SU-DHL-6 (cell line): Measurements from ENCODE around the gene CIAO2A.

ENCODE experiments used
- H2AFZ ChIP-seq: fragments of 200-600 bp; sonication (generic); 2 replicates; pipeline ENCODE4 v1.6.1; 2014; ENCODE audit warnings: low read depth, mild to moderate bottlenecking, moderate library complexity, mixed read lengths, antibody characterized with exemption, low read length; ENCODE audit not compliant: severe bottlenecking
- H3F3A ChIP-seq: fragments of 200-600 bp; shearing (Covaris generic); 2 replicates; pipeline ENCODE4 v1.6.0; 2016; ENCODE audit warnings: antibody characterized with exemption, mild to moderate bottlenecking; ENCODE audit not compliant: insufficient read depth
- H3K27ac ChIP-seq: fragments of 200-600 bp; sonication (generic); 2 replicates; pipeline ENCODE4 v1.5.1; 2016; ENCODE audit warnings: low read depth, mild to moderate bottlenecking, low read length, moderate library complexity, mixed read lengths
- H3K27me3 ChIP-seq: fragments of 200-600 bp; sonication (generic), shearing (Covaris generic); 2 replicates; pipeline ENCODE4 v1.6.0; 2014; ENCODE audit warnings: mild to moderate bottlenecking, low read length
- H3K36me3 ChIP-seq: fragments of 200-600 bp; sonication (generic); 2 replicates; pipeline ENCODE4 v1.6.1; 2014; ENCODE audit warnings: mild to moderate bottlenecking, low read length, mixed read lengths
- H3K4me2 ChIP-seq: fragments of 300-600, 200-600 bp; shearing (Covaris generic), sonication (generic); 2 replicates; pipeline ENCODE4 v1.6.0; 2014; ENCODE audit warnings: low read length, low read depth, mild to moderate bottlenecking; ENCODE audit not compliant: poor library complexity, severe bottlenecking
- H3K4me3 ChIP-seq: fragments of 200-600 bp; sonication (generic); 2 replicates; pipeline ENCODE4 v1.5.1; 2014; ENCODE audit warnings: antibody characterized with exemption, low read length, mild to moderate bottlenecking, mixed read lengths; ENCODE audit not compliant: insufficient read depth, poor library complexity, severe bottlenecking
- H3K79me2 ChIP-seq: fragments of 200-600 bp; sonication (generic); 2 replicates; pipeline ENCODE4 v1.6.1; 2014; ENCODE audit warnings: mild to moderate bottlenecking, low read length, moderate library complexity; ENCODE audit not compliant: insufficient read depth
- H3K9ac ChIP-seq: fragments of 200-600 bp; sonication (generic); 2 replicates; pipeline ENCODE4 v1.7.0; 2014; ENCODE audit warnings: mild to moderate bottlenecking, low read length
- H3K9me2 ChIP-seq: fragments of 200-600 bp; sonication (generic); replicated peaks from 2 replicates; pipeline ENCODE4 v1.6.1; 2014; ENCODE audit warnings: low read length; ENCODE audit not compliant: insufficient read depth
- H3K9me3 ChIP-seq: fragments of 200-600 bp; sonication (generic); 2 replicates; pipeline ENCODE4 v1.6.1; 2014; ENCODE audit warnings: low read length, mixed read lengths; ENCODE audit not compliant: insufficient read depth
- H4K20me1 ChIP-seq: fragments of 200-600 bp; sonication (generic); 2 replicates; pipeline ENCODE4 v1.6.1; 2014; ENCODE audit warnings: low read depth, mild to moderate bottlenecking, antibody characterized with exemption, low read length, moderate library complexity, mixed read lengths
- EZH2phosphoT487 ChIP-seq: fragments of 200-600 bp; sonication (generic), shearing (Covaris generic); conservative IDR thresholded peaks from 2 replicates; pipeline ENCODE4 v1.6.1; 2018; ENCODE audit warnings: mild to moderate bottlenecking, antibody characterized with exemption, low read length, moderate library complexity, mixed read lengths
- TF ChIP-seq, protein P1 (sequence below): fragments of 200-600 bp; sonication (generic); IDR thresholded peaks from one replicate; pipeline ENCODE4 v1.5.1; 2017; ENCODE audit warnings: antibody characterized with exemption, mild to moderate bottlenecking, low read length, moderate library complexity; ENCODE audit not compliant: insufficient read depth, poor library complexity, severe bottlenecking

The CIAO2A gene

DNA sequence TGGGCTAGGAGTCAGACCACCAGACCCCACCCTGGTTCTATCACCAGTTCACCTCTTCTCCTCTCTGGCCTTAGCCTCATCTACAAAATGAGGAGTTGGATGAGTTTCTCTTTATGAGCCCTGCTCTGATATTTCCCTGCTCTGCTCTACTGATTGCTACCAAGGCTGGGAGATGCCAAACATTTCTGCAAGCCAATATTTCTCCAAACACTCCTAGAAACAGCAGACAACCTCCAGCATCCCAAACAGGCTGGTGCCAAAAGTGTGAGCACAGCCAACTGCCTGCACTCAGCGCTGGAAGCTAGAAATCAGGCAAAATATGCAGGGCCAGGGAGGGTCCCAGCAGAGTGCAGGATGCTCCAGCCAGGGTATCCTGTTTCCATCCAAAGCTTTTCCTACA lies 58.1 kb downstream of the CIAO2A start:
- H3F3A ChIP-seq = no peaks in the 10 kb centered on the region
- no peaks in the 10 kb centered on the region for H3K27me3 ChIP-seq
- H3K9me3 ChIP-seq = no peaks in the 10 kb centered on the region
- H3K36me3 ChIP-seq = no peaks in the 10 kb centered on the region
- no peaks in the 10 kb centered on the region for H4K20me1 ChIP-seq
- H3K27ac ChIP-seq = no peak overlapping the region
- H3K79me2 ChIP-seq = no peaks in the 10 kb centered on the region
- H3K9me2 ChIP-seq = no peaks in the 10 kb centered on the region
- TF ChIP-seq, protein P1, sequence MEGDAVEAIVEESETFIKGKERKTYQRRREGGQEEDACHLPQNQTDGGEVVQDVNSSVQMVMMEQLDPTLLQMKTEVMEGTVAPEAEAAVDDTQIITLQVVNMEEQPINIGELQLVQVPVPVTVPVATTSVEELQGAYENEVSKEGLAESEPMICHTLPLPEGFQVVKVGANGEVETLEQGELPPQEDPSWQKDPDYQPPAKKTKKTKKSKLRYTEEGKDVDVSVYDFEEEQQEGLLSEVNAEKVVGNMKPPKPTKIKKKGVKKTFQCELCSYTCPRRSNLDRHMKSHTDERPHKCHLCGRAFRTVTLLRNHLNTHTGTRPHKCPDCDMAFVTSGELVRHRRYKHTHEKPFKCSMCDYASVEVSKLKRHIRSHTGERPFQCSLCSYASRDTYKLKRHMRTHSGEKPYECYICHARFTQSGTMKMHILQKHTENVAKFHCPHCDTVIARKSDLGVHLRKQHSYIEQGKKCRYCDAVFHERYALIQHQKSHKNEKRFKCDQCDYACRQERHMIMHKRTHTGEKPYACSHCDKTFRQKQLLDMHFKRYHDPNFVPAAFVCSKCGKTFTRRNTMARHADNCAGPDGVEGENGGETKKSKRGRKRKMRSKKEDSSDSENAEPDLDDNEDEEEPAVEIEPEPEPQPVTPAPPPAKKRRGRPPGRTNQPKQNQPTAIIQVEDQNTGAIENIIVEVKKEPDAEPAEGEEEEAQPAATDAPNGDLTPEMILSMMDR = no peak
- no peak for TF ChIP-seq EZH2phosphoT487
- no peak overlapping the region for H2AFZ ChIP-seq
- no peak overlapping the region for H3K4me3 ChIP-seq
- no peak overlapping the region for H3K4me2 ChIP-seq
- H3K9ac ChIP-seq = no peak overlapping the region

DNA sequence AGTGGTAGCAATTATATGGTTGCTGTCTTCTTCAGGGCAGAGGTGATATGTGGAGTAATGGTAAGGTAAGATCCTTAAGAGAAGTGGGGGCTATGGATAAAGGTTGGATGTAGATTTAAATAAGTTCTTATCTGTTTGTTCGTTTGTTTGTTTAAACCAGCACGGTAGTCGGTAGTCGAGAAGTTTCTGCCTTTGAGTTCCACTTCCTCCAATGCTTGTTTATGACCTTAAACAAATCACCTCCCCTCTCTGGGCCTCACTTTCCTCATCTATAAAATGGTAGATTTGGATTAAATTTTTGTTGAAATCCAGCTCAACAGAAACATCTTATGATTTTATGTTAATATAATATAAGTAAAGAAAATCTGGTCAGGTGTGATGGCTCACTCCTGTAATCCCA lies 59.1 kb downstream of the CIAO2A start:
- Histone ChIP-seq H3K9me3 (no peaks in the 10 kb centered on the region), H3K4me3 (no peak overlapping the region), H3K79me2 (no peaks in the 10 kb centered on the region), H2AFZ (no peak overlapping the region), H3K27me3 (no peaks in the 10 kb centered on the region), H4K20me1 (no peaks in the 10 kb centered on the region), H3K9ac (no peak overlapping the region), H3K27ac (no peak overlapping the region), H3K9me2 (no peaks in the 10 kb centered on the region), H3K4me2 (no peak overlapping the region), H3F3A (no peaks in the 10 kb centered on the region), H3K36me3 (no peaks in the 10 kb centered on the region)
- TF ChIP-seq EZH2phosphoT487 = no peak
- TF ChIP-seq, protein P1 = no peak

DNA sequence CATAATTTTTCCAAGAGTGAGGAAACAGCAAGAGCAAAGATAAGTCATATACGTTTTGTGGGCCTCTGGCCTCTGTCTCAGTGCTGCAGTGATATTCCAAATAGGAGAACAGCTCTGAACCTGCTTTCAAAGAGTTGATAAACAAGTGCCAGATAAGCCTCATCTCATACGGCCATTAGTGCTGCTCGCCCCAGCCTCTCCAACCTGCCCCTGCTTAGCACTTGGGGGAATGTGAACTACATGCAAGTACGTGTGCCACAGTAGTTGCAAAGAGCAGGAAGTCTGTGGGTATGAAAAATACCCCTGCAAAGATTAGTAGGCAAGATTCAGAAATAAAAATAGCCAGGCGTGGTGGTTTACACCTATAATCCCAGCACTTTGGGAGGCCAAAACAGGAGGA lies 61.3 kb downstream of the CIAO2A start:
- Histone ChIP-seq H2AFZ (no peak overlapping the region), H3K9me3 (no peaks in the 10 kb centered on the region), H4K20me1 (no peaks in the 10 kb centered on the region), H3K9ac (no peak overlapping the region), H3K36me3 (no peaks in the 10 kb centered on the region), H3K9me2 (no peaks in the 10 kb centered on the region), H3K4me3 (no peak overlapping the region), H3F3A (no peaks in the 10 kb centered on the region), H3K79me2 (no peaks in the 10 kb centered on the region), H3K27me3 (no peaks in the 10 kb centered on the region), H3K27ac (no peak overlapping the region), H3K4me2 (no peak overlapping the region)
- TF ChIP-seq EZH2phosphoT487 = no peak
- TF ChIP-seq, protein P1 = no peak
